ENCODE measurements around the gene CALCOCO1.

GRCh38 chr12:53659571-53659981 is 67.7 kb downstream of the CALCOCO1 start:
- TF ChIP-seq SUZ12 (IDR thresholded peaks at IDR 0.05; ENCODE audit: extremely low read depth, insufficient read depth, insufficient read length), result no peak
- TF ChIP-seq YY1 (IDR thresholded peaks at IDR 0.05; ENCODE audit: insufficient read depth, insufficient read length), result no peak
